ENCODE data around the gene ADIPOR2. TPM values are rescaled to one million over a fixed set of nuclear protein-coding genes. Genes with fewer than 3 reads are reported as not detected.
A peak's percentile ranks its signal among the peaks of the same experiment; 100 is the strongest.

The ADIPOR2 gene
- total RNA-seq, 2 experiments from 2014 or later = 64.4 to 68.3 TPM

DNA sequence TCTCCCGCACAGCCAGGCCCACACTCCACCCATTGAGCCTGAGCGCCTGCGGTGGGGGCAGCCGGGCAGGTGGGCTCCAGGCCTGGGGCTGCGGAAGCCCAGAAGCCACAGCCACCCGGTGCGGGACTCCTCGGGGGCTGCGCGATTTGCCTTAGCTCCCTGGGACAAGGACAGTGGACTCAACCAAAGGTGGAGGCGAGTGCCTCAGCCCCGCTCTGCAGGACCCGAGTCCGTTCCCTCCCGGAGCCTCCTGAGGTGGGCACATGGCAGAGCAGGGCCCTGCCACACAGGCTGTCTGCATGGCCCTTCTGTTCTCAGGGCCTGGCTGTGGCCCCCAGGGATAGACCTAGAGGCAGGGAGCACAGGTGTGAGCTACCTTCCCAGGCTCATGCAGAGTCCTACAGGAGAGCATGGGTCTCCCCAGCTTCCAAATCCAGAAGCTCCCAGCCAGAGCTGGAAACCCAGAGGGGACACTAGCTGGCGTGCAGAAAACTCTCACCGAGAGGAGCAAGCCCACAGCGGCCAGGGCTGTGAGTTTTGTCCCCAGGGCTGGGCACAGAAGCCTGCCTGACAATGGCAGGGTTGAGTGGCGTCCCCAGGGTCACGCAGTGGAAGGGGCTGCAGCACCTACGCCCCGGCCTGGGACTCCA is 107.2 kb downstream of the ADIPOR2 start:
- no peak for ATAC-seq
- no peaks in the 10 kb centered on the region for H3K27me3 Mint-ChIP-seq (ENCODE audit: low read depth)
- no peak for DNase-seq
- no peaks in the 10 kb centered on the region for H3K9me3 Mint-ChIP-seq (ENCODE audit: insufficient read depth)
- H3K4me1 Mint-ChIP-seq (ENCODE audit: low read depth) = peaks cover 13% of the 10 kb centered on the region
- no peak overlapping the region for H3K4me3 Mint-ChIP-seq
- no peaks in the 10 kb centered on the region for H3K36me3 Mint-ChIP-seq (ENCODE audit: low read depth)
- CTCF ChIA-PET = interaction anchor here (6.8 kb wide), 1 partner anchor 141 kb away, joined by 93 read pairs; no protein-coding TSS in a partner anchor
- H3K27ac Mint-ChIP-seq = no peak overlapping the region
- POLR2A ChIA-PET = no interaction called here

DNA sequence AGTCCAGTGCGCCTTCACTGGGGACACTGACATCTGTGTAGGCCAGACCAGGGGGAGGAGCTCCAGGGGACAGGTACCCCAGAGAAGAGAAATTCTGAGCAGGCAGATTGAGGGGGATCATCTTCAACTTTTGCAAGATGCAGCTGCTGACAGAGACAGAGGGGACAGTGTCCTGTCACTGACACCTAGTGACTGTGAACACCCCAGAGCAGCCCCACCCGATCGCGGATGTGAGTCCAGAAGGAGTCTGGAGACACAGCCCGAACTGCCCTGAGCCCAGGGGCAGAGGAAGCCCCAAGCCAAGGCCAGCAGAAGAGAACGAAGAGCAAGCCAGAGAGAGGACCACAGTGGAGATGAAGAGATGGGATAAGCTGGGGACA is 107.8 kb downstream of the ADIPOR2 start:
- ChIA-PET CTCF (interaction anchor here (1.1 to 6.8 kb wide), 2 partner anchors 8 to 141 kb away, joined by 3 to 93 read pairs; no protein-coding TSS in a partner anchor), POLR2A (no interaction called here)
- Mint-ChIP-seq H3K27ac (no peak overlapping the region), H3K27me3 (ENCODE audit: low read depth) (no peaks in the 10 kb centered on the region), H3K9me3 (ENCODE audit: insufficient read depth) (no peaks in the 10 kb centered on the region), H3K4me3 (no peak overlapping the region), H3K4me1 (ENCODE audit: low read depth) (peaks cover 13% of the 10 kb centered on the region), H3K36me3 (ENCODE audit: low read depth) (no peaks in the 10 kb centered on the region)
- ATAC-seq (no peak), DNase-seq (no peak)

DNA sequence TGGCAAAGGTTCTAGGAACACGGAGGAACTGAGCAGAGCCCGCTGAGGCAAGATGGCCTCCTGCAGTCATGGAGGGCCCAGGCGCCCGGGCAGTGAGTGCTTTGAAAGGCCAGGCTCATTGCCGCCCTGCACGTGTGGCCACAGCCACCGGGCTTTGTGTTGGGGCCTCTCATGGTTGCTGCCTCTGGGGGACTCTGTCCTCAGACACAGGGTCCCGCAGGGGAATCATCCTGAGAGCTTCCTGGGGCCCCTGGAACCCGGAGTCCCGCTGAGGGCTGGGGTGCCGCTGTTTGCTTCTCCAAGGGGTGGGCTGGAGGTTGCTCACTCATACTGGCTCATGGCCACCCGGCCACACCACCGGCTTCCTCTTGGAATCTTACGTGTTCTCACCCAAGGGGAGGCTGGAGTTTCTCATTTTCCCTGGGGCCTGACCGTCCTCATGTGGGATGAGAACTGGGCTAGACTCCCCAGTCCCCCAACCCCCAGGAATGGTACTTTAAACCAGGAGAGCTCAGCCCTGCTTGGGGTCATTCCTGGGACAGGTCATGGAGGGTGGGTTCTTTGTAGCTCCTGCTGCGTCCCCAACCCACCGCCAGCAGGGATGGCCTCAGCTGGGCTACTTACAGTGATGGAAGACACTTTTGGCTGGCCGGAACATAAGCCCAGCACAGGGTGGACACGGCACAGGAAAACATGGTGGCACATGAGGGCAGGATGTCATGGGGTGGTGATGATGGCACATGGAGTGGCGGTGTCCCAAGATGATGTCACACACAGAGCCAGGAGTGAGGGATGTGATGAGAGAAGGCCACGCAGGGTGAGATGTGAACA is 108.4 kb downstream of the ADIPOR2 start:
- ATAC-seq (no peak), DNase-seq (no peak)
- ChIA-PET POLR2A (interaction anchor here (0.7 kb wide), 1 partner anchor 460 kb away, joined by 3 read pairs; no protein-coding TSS in a partner anchor), CTCF (interaction anchor here (1.1 to 6.8 kb wide), 2 partner anchors 9 to 140 kb away, joined by 3 to 93 read pairs; no protein-coding TSS in a partner anchor)
- no peak overlapping the region for H3K27ac Mint-ChIP-seq
- no peak overlapping the region for H3K4me3 Mint-ChIP-seq
- no peaks in the 10 kb centered on the region for H3K9me3 Mint-ChIP-seq (ENCODE audit: insufficient read depth)
- peaks cover 14% of the 10 kb centered on the region for H3K4me1 Mint-ChIP-seq (ENCODE audit: low read depth)
- no peaks in the 10 kb centered on the region for H3K27me3 Mint-ChIP-seq (ENCODE audit: low read depth)
- H3K36me3 Mint-ChIP-seq (ENCODE audit: low read depth) = no peaks in the 10 kb centered on the region

DNA sequence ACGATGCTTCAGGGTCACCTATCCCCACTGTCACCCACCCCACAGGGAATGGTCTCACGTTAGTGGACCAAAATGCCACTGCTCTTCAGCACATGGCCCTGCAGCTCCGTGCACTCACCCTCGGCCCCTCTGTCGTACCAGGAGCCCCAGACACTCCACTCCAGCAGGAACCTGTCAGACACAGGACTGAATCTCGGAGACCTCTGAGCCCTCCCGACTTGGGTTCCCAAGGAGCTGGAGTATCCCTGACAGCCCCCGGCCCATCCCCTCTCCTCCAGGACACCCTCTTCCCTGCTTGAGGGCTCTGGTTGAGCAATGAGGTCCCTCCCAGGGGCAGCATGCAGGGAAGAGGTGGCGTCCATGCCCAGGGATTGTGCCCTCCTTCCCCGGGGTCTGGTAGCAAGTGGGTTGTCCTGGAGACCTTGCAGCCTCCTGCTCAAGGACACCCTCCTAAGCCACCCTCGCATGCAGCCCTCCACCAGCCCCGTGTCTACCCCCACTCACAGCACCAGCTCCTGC is 109.1 kb downstream of the ADIPOR2 start:
- ChIA-PET CTCF (interaction anchor here (1.1 to 6.8 kb wide), 2 partner anchors 9 to 140 kb away, joined by 3 to 93 read pairs; no protein-coding TSS in a partner anchor), POLR2A (interaction anchor here (1.4 kb wide), 1 partner anchor 115 kb away, joined by 3 read pairs; no protein-coding TSS in a partner anchor)
- H3K36me3 Mint-ChIP-seq (ENCODE audit: low read depth) = no peaks in the 10 kb centered on the region
- H3K4me3 Mint-ChIP-seq = no peak overlapping the region
- DNase-seq = no peak
- H3K27ac Mint-ChIP-seq = no peak overlapping the region
- no peaks in the 10 kb centered on the region for H3K9me3 Mint-ChIP-seq (ENCODE audit: insufficient read depth)
- H3K4me1 Mint-ChIP-seq (ENCODE audit: low read depth) = peaks cover 17% of the 10 kb centered on the region
- ATAC-seq = no peak
- no peaks in the 10 kb centered on the region for H3K27me3 Mint-ChIP-seq (ENCODE audit: low read depth)

DNA sequence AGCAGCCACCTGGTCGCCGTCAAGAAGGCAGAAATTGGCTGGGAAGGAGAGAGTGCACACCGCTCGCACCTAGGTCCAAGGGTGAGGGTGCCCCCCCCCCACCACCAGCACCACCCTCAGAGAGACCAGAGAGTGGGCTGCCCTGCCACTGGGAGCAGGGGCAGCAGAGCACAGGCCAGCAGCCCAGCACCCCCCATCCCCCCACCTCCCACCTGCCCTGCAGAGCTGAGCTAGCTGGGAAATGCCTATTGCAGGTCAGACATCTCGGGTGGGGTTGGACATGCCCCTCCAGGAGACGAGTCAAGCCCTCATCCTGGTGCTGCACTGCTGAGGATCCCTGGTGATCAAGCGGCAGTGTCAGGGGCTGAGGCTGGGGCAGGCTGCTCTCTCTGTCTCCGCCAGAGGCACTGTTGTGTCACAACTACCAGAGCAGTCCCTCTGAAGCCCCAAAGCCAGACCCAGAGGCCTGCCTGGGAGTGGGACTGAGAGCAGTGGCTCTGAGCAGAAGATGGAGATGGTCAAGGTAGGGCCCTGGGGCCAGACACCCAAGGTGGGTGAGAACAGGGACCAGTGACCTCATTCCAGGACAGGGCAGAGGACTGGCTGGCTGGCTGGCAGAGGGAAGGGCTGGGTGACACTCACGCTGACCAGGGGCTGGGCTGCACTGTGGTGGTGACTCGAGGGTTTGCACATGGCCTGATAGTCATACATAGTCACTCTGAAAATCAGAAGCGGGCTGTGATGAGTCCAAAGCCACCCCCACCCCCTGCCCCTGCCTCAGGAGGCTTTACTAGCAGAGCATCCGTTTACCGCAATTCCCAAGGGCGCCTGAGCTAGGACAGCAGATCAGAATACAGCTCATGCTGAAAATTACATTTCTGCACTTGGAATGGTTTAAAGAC is 109.8 kb downstream of the ADIPOR2 start:
- DNase-seq = peak; percentile 50
- POLR2A ChIA-PET = interaction anchor here (1.4 kb wide), 1 partner anchor 115 kb away, joined by 3 read pairs; no protein-coding TSS in a partner anchor
- no peaks in the 10 kb centered on the region for H3K27me3 Mint-ChIP-seq (ENCODE audit: low read depth)
- H3K4me3 Mint-ChIP-seq = no peak overlapping the region
- no peaks in the 10 kb centered on the region for H3K36me3 Mint-ChIP-seq (ENCODE audit: low read depth)
- H3K9me3 Mint-ChIP-seq (ENCODE audit: insufficient read depth) = no peaks in the 10 kb centered on the region
- ATAC-seq = no peak
- peaks cover 13% of the 10 kb centered on the region for H3K4me1 Mint-ChIP-seq (ENCODE audit: low read depth)
- CTCF ChIA-PET = interaction anchor here (1.0 to 6.8 kb wide), 5 partner anchors 9 to 166 kb away, joined by 3 to 93 read pairs (median 8); no protein-coding TSS in a partner anchor
- peak overlapping the region; percentile 20 for H3K27ac Mint-ChIP-seq

DNA sequence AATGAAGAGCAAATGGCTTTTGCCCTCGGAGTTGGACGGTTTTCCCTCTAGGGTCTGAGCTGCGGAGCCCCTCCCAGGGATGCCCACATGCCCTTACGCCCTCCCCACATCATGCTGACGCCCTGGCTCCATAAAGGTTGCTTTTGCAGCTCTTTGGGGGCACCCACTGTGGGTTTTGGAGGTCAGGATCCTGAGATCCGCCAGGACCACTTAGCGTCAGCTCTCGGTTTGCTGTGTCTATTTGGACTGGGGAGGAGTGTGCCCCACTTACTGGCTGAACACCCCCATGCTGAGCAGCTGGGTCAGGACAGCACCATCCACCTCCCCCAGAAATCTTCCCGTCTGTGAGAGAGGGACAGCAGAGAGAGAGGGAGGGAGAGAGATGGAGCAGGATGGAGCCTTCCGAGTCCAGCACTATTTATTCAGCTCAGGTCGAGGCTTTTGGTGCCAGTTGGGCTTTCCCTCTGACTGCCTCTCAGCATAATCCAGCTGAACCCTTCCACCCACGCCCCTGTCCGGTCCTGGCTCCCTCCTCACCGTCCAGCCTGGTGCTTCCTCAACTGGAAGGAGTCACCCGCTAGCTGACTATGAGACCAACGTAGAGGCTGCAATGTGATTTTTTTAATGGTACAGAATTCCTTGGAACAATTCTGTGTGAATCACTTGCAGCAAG is 110.6 kb downstream of the ADIPOR2 start:
- Mint-ChIP-seq H3K27ac (no peak overlapping the region), H3K4me1 (ENCODE audit: low read depth) (peaks cover 10% of the 10 kb centered on the region), H3K4me3 (no peak overlapping the region), H3K27me3 (ENCODE audit: low read depth) (no peaks in the 10 kb centered on the region), H3K36me3 (ENCODE audit: low read depth) (no peaks in the 10 kb centered on the region), H3K9me3 (ENCODE audit: insufficient read depth) (no peaks in the 10 kb centered on the region)
- ATAC-seq (no peak), DNase-seq (no peak)
- ChIA-PET POLR2A (interaction anchor here (1.4 kb wide), 1 partner anchor 114 kb away, joined by 3 read pairs; no protein-coding TSS in a partner anchor), CTCF (interaction anchor here (1.0 to 1.5 kb wide), 4 partner anchors 10 to 167 kb away, joined by 3 to 9 read pairs (median 6); no protein-coding TSS in a partner anchor)

DNA sequence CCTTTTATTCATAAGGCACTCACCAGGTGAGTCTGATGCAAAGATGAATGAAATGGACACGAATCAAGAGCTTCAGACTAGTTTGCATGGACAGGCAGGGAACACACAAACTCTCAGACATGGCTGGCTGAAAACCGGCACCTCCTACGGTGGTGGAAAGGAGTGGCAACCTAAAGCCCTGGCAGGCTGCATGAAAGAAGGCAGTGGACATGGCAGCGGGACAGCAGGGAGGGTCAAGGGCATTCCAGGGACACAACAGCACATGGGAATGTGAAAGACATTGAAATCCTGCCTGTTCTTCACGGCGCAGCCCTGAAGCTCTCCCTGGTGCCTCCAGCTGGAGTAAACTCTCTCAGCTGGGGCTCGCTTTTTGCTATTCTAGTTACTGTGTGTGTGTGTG is 112.9 kb downstream of the ADIPOR2 start:
- Mint-ChIP-seq H3K27ac (no peak overlapping the region), H3K9me3 (ENCODE audit: insufficient read depth) (no peaks in the 10 kb centered on the region), H3K4me1 (ENCODE audit: low read depth) (peaks cover 11% of the 10 kb centered on the region), H3K4me3 (no peak overlapping the region), H3K27me3 (ENCODE audit: low read depth) (no peaks in the 10 kb centered on the region), H3K36me3 (ENCODE audit: low read depth) (no peaks in the 10 kb centered on the region)
- DNase-seq (no peak), ATAC-seq (no peak)
- ChIA-PET POLR2A (no interaction called here), CTCF (interaction anchor here (1.3 to 1.8 kb wide), 2 partner anchors 13 to 136 kb away, joined by 4 to 5 read pairs; no protein-coding TSS in a partner anchor)

DNA sequence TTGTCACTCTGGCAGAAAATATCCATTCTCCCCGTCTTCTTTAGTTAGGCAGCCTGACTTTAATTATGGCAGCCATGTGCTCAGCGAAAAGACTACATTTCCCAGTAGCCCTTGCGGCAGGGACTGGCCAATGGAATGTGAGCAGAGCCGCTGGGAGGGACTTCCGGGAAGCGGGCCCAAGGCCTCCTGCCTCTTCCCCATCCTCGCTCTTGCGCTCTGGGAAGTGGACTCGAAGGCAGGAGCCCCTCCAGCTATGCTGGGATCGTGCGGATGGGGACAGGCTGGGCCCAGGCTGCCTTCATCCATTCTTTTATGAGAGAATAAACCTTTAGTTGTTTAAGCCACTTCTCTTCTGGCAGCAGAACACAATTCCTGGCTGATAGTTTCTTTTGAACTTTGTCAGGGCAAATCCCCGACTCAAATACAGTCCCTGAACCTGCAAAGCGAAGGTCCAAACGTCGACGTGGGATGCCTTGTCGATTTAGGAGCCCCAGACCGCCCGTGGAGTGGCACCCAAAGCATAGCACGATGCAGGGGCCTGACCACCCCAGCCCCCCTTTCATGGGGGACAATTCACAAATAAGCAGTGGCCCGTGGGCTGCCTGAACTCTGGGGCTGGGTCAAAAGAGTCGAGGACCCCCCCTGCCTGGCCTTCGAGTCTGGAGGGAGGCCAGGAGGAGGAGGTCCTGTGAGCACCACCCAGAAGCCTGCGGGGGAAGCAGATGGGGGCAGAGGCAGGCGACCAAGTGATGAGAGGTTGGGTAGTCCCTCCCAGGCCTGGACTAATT is 113.9 kb downstream of the ADIPOR2 start:
- H3K27me3 Mint-ChIP-seq (ENCODE audit: low read depth) = no peaks in the 10 kb centered on the region
- ATAC-seq = peak; percentile 94

DNA sequence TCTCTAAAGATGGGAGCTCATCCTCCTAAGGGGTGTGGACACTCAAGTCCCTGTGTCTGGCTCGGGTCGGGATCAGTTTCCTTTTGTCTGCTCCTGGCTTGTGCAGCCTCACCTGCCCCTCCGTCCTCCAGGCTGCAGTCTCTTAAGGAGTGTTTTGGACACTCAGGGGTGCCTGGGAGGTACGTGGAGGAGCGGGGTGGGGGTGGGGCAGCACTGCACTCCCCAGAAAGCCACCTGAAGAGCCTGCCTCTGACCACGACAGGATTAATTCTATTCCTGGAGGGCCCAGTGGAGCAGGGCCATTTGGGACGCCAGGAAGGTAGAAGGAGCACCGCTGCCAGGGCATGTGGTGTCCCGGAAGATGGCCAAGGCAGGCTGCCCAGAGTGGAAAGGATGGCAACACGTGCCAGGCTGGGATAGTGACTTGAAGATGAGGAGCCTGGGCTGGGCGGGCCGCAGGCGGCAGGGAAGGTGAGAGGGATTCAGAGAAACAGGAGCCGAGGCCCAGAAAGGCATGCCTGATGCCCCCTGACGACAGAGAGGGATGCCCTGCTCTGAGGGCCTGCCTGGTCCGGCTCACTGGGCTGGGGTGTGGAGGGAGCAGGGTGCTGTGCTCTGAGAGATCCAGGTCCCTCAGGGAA is 114.7 kb downstream of the ADIPOR2 start:
- Mint-ChIP-seq H3K4me3 (no peak overlapping the region), H3K9me3 (ENCODE audit: insufficient read depth) (no peaks in the 10 kb centered on the region), H3K36me3 (ENCODE audit: low read depth) (no peaks in the 10 kb centered on the region), H3K4me1 (ENCODE audit: low read depth) (peaks cover 16% of the 10 kb centered on the region), H3K27ac (no peak overlapping the region), H3K27me3 (ENCODE audit: low read depth) (no peaks in the 10 kb centered on the region)
- ATAC-seq (no peak), DNase-seq (no peak)
- ChIA-PET CTCF (no interaction called here), POLR2A (no interaction called here)

More for the DNA sequence above, 113.9 kb downstream of the ADIPOR2 start:
- H3K27ac Mint-ChIP-seq = peak overlapping the region; percentile 79
- no peak overlapping the region for H3K4me3 Mint-ChIP-seq
- ChIA-PET POLR2A (interaction anchor here (0.5 kb wide), 1 partner anchor 150 kb away, joined by 3 read pairs; no protein-coding TSS in a partner anchor), CTCF (interaction anchor here (1.3 kb wide), 1 partner anchor 14 kb away, joined by 4 read pairs; no protein-coding TSS in a partner anchor)
- DNase-seq = peak; percentile 91
- no peaks in the 10 kb centered on the region for H3K36me3 Mint-ChIP-seq (ENCODE audit: low read depth)
- no peaks in the 10 kb centered on the region for H3K9me3 Mint-ChIP-seq (ENCODE audit: insufficient read depth)
- H3K4me1 Mint-ChIP-seq (ENCODE audit: low read depth) = peaks cover 16% of the 10 kb centered on the region

All from activated CD8-positive, alpha-beta T cell treated with anti-CD3 and anti-CD28 coated beads, Interleukin-2, amount 10 ng/mL, durations not matched to agents 7 days and 5 days (primary cell).